ENCODE results near the gene CCBE1. TPM values are rescaled to one million over a fixed set of nuclear protein-coding genes. Genes with fewer than 3 reads are reported as not detected.

CCBE1 gene
- total RNA-seq = 49.1 and 62.2 TPM in 2 replicates

DNA sequence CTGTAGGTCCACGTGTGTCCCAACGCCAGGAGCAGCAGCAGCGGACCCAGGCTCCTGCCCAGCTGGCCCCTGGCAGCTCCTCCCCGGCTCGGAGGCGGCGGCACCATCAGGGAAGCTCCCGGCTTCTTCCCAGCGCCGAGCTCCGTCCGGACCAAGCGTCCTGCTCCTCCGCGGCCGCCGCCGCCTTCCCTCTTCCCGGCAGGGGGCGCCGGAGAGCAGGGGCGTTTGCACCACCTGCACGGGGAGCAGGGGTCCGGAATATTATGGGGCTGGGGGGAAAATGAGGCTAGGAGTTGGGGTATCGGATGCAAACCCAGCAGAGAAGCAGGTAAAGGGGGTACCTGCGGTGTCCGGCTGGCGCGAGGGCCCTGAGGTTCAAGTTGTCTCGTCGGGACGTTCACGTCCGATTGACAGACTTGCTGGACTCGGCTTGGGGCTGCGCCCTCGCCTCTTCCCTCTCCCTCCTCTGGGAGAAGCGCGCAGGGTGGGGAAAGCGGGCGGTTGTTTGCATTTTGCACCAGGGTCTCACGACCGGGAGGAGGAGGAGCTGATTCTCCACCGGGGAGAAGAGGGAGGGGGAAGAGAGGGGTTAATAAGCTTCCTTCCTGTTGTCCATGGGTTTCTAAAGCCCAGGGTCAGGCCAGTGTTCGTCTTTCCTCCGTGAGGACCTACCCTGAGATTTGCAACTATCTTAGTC lies at the start of gene CCBE1:
TSS of gene CCBE1 (minus strand) at position 188 of the 697 bp plus-strand sequence.

Other genes starting within 250 kb of the CCBE1 start
- gene PMAIP1, start 202.6 kb upstream of the CCBE1 start, total RNA-seq = 1.3 and 11.3 TPM in 2 replicates

Measured in articular chondrocyte of knee joint (primary cell).